Adrenal gland (tissue), 12 donors: ENCODE measurements around the gene MRPL28. TPM values are rescaled to one million over a fixed set of nuclear protein-coding genes. Genes with fewer than 3 reads are reported as not detected.
"Not testable (repeated sequence)": the region's sequence is repeated elsewhere in the genome, so short reads cannot be mapped to it uniquely, and the experiment has no call there.

Source experiments
- DNase-seq, 7 donors: peaks; one replicate each; pipeline ENCODE4 v3.0.0-alpha.2; 2019 to 2020
- H3K27ac ChIP-seq, 5 donors: fragments of 200-600 bp; sonication (generic) in 4 of 5; 1 replicate in 3 of 5; 2 replicates in 2 of 5; pipeline versions ENCODE4 v1.5.1 to v1.8.0; 2016 to 2020; ENCODE audit warnings: mild to moderate bottlenecking in 1 of 5
- H3K27me3 ChIP-seq: fragments of 200-600 bp; 2 replicates; pipeline ENCODE4 v1.8.0; 2021
- H3K36me3 ChIP-seq, 2 donors: fragments of 200-600 bp; replicated peaks in 1 of 2; 1 replicate in 1 of 2; 2 replicates in 1 of 2; pipeline versions ENCODE4 v1.5.1 to v1.8.0; 2018 to 2022
- H3K4me1 ChIP-seq, 2 donors: fragments of 200-600 bp; replicated peaks in 1 of 2; 1 replicate in 1 of 2; 2 replicates in 1 of 2; pipeline versions ENCODE4 v1.5.1 to v1.8.0; 2018 to 2021
- H3K4me3 ChIP-seq, 4 donors: fragments of 200-600 bp; sonication (generic) in 3 of 4; one replicate each; pipeline ENCODE4 v1.5.1; 2016 to 2018
- H3K9me3 ChIP-seq, 3 donors: fragments of 200-600 bp; sonication (generic) in 1 of 3; replicated peaks in 1 of 3; 1 replicate in 2 of 3; 2 replicates in 1 of 3; pipeline versions ENCODE4 v1.5.1 to v1.8.0; 2016 to 2021
- POLR2A ChIP-seq, 2 donors: fragments of 450-650 bp; IDR thresholded peaks; one replicate each; pipeline ENCODE4 v1.6.1; 2017; ENCODE audit warnings: antibody characterized with exemption in 2 of 2, mild to moderate bottlenecking in 2 of 2, moderate library complexity in 1 of 2
- WGBS, 4 donors: extraction: QIAGEN DNeasy Blood & Tissue Kit in 2 of 4; methylation state at CpG; one replicate each; pipeline versions ENCODE4 v1.1.5 to v1.1.7; 2013 to 2017; 5-methylcytosine and 5-hydroxymethylcytosine counted together
- intact Hi-C, 2 donors: fragments of 100-400 bp; cut with DNase I; formaldehyde crosslinking; loops; one replicate each; pipeline versions ENCODE4 v1.14.1 to v1.15.0; 2022 to 2023
- polyA plus RNA-seq, 3 donors: library from polyadenylated mRNA; stranded (reverse); fragments of 200-250 nt in 2 of 3; fragments of 350-450 nt in 1 of 3; fragmentation: Illumina TruSeq in 1 of 3; extraction: RNeasy Lipid Tissue Mini Kit (QIAGEN cat#74804) in 1 of 3; gene quantifications; one replicate each; pipeline ENCODE4 v1.2.3, GENCODE V29; 2013 to 2014
- total RNA-seq, 9 donors: library from RNA; depleted of rRNA in 4 of 9; stranded (reverse); fragments of >200 nt in 4 of 9; fragments of 120-200 nt in 1 of 9; fragmentation: NEBNext Ultra II Directional in 1 of 9; extraction: Animal tissue kit (Norgen Biotek cat#: 25700) in 1 of 9; gene quantifications; one replicate each; pipeline versions ENCODE4 v1.1.0 to v1.2.4, GENCODE V29; 2013 to 2023
- TF ChIP-seq, protein P1 (sequence below), 6 experiments: fragments of 450-650 bp in 4 of 6; fragments of 200-600 bp in 2 of 6; sonication (generic) in 1 of 6; IDR thresholded peaks; 1 replicate in 5 of 6; 2 replicates in 1 of 6; pipeline versions ENCODE4 v1.5.1 to v1.8.0; 2016 to 2021; ENCODE audit warnings: antibody characterized with exemption in 6 of 6, mild to moderate bottlenecking in 2 of 6, moderate library complexity in 1 of 6
- donor health status: healthy with polysubstance abuse.
- donor health status: Bipolar disorder and iron deficiency.
- donor health status: DM: yes; HTN: yes; CAD: no.
- donor health status: DM: no; HTN: no; CAD: no.
- donor health status: DM: no; HTN: no; CAD: no.
- donor health status: DM: yes; HTN: yes; CAD: no.

Gene MRPL28
- total and polyA plus RNA-seq, 12 donors: 42.9 to 155 (median 81.4) TPM

DNA sequence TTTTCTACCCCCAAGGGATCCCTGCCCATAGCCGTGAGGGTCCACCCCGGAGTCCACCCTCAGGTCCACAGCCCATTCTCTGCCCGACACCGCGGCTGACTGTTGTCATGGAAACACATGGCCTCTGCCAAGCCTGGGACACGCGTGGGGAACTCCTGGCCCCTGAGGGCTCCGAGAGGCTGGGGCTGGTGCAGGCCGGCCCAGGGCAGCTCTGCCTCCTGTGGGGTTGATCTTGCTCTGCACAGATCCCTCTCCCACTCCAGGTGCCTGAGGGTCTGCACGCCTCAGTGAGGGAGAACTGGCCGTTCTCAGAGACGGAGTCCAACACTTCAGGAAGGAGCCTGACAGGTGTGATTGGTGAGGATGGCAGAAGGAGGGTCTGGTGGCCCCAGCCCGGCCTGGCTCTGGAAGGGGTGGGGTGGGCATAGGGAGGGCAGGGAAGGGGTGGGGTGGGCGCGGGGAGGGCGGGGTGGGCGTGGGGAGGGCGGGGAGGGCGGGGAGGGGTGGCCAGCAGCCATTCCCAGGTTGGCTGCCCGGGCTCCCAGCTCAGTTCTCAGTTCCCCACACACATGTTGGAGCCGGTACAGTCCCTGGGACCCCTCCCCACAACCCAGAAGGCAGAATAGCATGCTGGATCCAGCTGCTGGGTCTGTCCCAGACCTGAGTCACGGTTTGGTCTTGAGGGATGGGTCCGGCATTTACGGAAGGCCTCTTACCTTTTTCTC, 6.4 kb downstream of the MRPL28 start:
- TF ChIP-seq POLR2A (IDR thresholded peaks at IDR 0.05): no peak
- TF ChIP-seq, protein P1, sequence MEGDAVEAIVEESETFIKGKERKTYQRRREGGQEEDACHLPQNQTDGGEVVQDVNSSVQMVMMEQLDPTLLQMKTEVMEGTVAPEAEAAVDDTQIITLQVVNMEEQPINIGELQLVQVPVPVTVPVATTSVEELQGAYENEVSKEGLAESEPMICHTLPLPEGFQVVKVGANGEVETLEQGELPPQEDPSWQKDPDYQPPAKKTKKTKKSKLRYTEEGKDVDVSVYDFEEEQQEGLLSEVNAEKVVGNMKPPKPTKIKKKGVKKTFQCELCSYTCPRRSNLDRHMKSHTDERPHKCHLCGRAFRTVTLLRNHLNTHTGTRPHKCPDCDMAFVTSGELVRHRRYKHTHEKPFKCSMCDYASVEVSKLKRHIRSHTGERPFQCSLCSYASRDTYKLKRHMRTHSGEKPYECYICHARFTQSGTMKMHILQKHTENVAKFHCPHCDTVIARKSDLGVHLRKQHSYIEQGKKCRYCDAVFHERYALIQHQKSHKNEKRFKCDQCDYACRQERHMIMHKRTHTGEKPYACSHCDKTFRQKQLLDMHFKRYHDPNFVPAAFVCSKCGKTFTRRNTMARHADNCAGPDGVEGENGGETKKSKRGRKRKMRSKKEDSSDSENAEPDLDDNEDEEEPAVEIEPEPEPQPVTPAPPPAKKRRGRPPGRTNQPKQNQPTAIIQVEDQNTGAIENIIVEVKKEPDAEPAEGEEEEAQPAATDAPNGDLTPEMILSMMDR (IDR thresholded peaks at IDR 0.05): no peak
- Histone ChIP-seq H3K4me1 (no peaks in the 10 kb centered on the region), H3K27me3 (no peaks in the 10 kb centered on the region), H3K27ac (no peak overlapping the region), H3K36me3 (peaks cover 0 to 27% of the 10 kb centered on the region in 2 donors), H3K4me3 (no peak overlapping the region), H3K9me3 (no peaks in the 10 kb centered on the region)
- intact Hi-C loops: no loop called here
- DNase-seq: no peak
- 33 to 45% (median 40%) methylated on average over 10 to 24 of the region's 24 CpGs for WGBS, 4 donors

DNA sequence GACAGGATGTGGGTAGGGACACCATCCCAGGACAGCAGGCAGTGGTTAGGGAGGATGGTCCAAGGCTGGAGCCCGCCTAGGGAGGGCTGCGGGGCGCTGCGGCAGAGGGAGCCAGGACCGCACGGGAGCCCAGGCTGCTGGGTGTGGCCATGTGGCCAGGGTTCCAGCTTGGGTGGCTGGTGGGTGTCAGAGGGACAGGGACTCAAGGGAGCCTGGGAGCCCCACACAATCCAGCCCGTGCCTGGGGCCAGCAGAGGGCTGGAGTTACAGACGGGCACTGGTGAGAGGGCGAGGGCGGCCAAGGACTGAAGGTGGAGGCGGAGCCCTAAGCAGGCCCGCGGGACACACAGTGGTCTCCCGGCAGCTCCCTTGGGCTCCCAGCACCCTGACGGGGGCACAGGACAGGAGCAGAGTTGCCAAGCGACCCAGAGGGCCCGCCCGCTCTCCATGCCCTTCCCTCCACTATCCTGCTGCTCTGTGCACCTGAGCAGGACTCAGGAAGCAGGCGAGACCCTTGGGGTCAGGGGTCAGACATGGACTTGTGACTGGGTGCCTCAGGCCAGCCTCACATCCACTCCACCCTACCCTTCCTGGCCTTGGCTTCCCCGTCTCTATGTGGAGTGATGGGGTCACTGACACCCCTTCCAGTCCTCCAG, 7.1 kb downstream of the MRPL28 start:
- Histone ChIP-seq H3K27ac (no peak overlapping the region), H3K9me3 (no peaks in the 10 kb centered on the region), H3K4me1 (no peaks in the 10 kb centered on the region), H3K27me3 (no peaks in the 10 kb centered on the region), H3K36me3 (peaks cover 0 to 20% of the 10 kb centered on the region in 2 donors), H3K4me3 (no peak overlapping the region)
- WGBS, 4 donors: 43 to 67% (median 57%) methylated on average over 4 to 20 of the region's 20 CpGs
- TF ChIP-seq POLR2A (IDR thresholded peaks at IDR 0.05): no peak
- TF ChIP-seq, protein P1 (IDR thresholded peaks at IDR 0.05): no peak
- DNase-seq: no peak
- intact Hi-C loops: no loop called here

DNA sequence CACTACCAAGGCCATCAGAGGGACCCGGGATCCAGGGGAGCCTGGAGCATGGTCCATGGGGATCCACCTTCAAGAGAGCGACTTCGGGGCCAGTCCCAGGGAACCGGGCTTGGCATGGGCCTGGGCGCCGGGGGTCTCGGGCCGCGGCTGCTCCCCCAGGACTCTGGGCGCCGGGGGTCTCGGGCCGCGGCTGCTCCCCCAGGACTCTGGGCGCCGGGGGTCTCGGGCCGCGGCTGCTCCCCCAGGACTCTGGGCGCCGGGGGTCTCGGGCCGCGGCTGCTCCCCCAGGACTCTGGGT, 7.7 kb downstream of the MRPL28 start:
- H3K27me3 ChIP-seq, H3K27ac ChIP-seq, H3K4me1 ChIP-seq, intact Hi-C loops, DNase-seq, H3K9me3 ChIP-seq, H3K4me3 ChIP-seq: not testable (repeated sequence)
- H3K36me3 ChIP-seq: peaks cover 0 to 14% of the 10 kb centered on the region in 2 donors
- WGBS, 4 donors: 67 to 82% methylated on average over 18 to 21 of the region's 24 CpGs; no CpG with 5 or more reads in 2 of the 4 donors

DNA sequence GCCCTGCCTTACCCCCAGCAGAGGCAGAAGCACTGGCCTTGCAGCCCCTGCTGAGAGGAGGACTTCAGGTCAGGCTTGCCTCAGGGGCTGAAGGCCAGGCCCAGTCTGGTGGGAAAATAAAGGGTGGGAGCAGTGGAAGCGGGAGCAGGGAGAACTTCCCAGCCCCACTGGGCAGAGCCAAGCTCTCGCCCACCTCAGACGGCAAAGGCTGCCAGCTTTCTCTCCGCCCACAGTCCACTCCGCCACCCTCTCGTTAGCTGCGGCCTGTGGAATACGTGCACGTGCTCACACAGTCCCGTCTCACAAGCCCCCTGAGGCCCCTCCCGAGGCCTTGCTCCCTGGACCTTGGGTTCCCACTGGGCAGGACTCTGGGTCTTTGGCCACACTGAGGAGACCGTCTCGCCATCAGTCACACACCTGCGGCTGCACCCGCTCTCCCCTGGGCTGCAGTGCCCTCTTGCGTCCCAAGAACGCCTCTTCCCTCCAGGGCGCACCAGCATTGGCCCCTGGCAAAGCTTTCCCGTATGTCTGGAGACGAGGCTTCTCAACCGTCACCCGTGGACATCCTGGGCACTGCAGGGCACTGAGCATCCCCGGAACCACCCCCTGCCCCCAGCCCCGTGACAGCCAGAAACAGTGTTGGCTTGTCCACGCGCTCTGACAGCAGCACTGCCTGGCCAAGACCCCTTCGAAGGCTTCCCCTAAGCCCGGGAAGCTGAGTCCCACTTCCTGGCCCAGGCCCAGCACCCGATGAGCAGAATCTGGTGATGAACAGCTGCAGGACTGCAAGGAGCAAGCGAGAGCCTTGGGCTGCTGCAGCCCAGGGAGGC, 8.3 kb downstream of the MRPL28 start:
- intact Hi-C loops: no loop called here
- 13 to 33% (median 26%) methylated on average over 6 to 30 of the region's 30 CpGs for WGBS, 4 donors
- DNase-seq: peak; percentile 76 to 88 (median 82)
- Histone ChIP-seq H3K4me1 (no peaks in the 10 kb centered on the region), H3K4me3 (no peak overlapping the region), H3K27ac (no peak overlapping the region), H3K9me3 (no peaks in the 10 kb centered on the region), H3K27me3 (no peaks in the 10 kb centered on the region), H3K36me3 (peaks cover 0 to 9% of the 10 kb centered on the region in 2 donors)
- TF ChIP-seq POLR2A (IDR thresholded peaks at IDR 0.05): no peak
- TF ChIP-seq, protein P1 (IDR thresholded peaks at IDR 0.05): peak; percentile 44 to 82 (median 76)
